Lower lobe of right lung (tissue), 2 donors: ENCODE data around the gene TNFRSF11A. TPM values are rescaled to one million over a fixed set of nuclear protein-coding genes. Genes with fewer than 3 reads are reported as not detected.

ENCODE experiments used
- ATAC-seq, 2 donors: fragments of 200-7000 bp; cut with Tn5 transposase; one replicate each; pipeline ENCODE4 v1.9.1; 2020 to 2022; ENCODE audit warnings: mild to moderate bottlenecking in 2 of 2, moderate library complexity in 2 of 2
- DNase-seq: peaks from one replicate; pipeline ENCODE4 v3.0.0-alpha.2; 2020
- H3K27ac ChIP-seq: fragments of 200-600 bp; one replicate; pipeline ENCODE4 v1.8.0; 2022
- H3K27me3 ChIP-seq: fragments of 200-600 bp; one replicate; pipeline ENCODE4 v1.8.0; 2022; ENCODE audit warnings: low read depth
- H3K36me3 ChIP-seq: fragments of 200-600 bp; one replicate; pipeline ENCODE4 v1.8.0; 2022; ENCODE audit warnings: mild to moderate bottlenecking
- H3K4me1 ChIP-seq: fragments of 200-600 bp; one replicate; pipeline ENCODE4 v1.8.0; 2022
- H3K4me3 ChIP-seq: fragments of 200-600 bp; one replicate; pipeline ENCODE4 v1.8.0; 2022; ENCODE audit warnings: mild to moderate bottlenecking
- H3K9me3 ChIP-seq: fragments of 200-600 bp; one replicate; pipeline ENCODE4 v1.8.0; 2022
- intact Hi-C: fragments of 100-400 bp; cut with DNase I; formaldehyde crosslinking; loops from one replicate; pipeline ENCODE4 v1.11.0; 2022
- total RNA-seq: library from RNA; stranded (reverse); fragmentation: NEBNext Ultra II Directional; extraction: Animal tissue kit (Norgen Biotek cat#: 25700); gene quantifications from one replicate; pipeline ENCODE4 v1.2.1, GENCODE V29; 2021
- TF ChIP-seq, protein P1 (sequence below): fragments of 200-600 bp; IDR thresholded peaks from one replicate; pipeline ENCODE4 v1.8.0; 2022; ENCODE audit warnings: antibody characterized with exemption, mild to moderate bottlenecking
- donor health status: DM: no; HTN: yes; CAD: no; lungs with severe emphysema.

Gene TNFRSF11A
- total RNA-seq, 1 donor from 2014 or later, result 3.9 TPM

DNA sequence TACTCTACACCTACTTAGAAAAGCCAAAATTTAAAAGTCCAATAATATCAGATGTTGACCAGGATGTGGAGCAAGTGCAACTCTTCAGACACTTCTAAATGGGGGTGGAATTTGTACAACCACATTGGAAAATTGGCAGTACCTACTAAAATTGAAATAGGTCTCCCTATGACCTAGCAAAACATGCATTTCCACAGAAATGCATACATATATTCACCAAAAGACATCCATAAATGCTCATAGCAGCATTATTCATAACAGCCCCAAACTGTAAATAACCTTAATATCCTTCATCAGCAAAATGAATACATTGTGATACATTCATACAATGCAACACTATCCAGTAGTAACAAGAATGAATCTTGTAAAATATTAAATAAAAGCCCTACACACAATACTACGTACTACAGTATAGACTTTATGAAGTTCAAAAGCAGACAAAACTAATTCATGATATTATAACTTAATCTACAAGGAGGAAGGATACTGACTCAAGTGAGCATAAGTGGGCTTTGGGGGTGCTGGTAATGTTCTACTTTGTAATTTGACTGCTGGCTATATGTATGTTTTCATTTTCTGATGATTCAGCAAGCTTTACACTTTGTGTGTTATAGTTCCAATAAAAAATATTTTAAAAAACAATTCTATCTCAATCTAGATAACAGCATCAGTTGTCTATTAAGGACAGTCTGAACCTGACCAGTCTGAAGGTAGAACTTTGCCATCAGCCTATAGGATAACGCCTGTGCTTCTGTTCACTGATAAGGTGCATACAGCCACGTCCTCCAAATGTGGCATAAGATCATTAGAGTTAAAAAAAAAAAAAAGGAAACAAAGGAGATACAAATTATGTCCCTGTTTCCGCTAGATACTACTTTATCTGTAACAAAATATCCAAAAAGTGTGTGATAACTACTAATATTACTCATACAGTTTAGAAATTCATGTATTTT lies 6.6 kb upstream of the TNFRSF11A start:
- H3K36me3 ChIP-seq, result no peaks in the 10 kb centered on the region
- ATAC-seq, result no peak
- TF ChIP-seq, protein P1, sequence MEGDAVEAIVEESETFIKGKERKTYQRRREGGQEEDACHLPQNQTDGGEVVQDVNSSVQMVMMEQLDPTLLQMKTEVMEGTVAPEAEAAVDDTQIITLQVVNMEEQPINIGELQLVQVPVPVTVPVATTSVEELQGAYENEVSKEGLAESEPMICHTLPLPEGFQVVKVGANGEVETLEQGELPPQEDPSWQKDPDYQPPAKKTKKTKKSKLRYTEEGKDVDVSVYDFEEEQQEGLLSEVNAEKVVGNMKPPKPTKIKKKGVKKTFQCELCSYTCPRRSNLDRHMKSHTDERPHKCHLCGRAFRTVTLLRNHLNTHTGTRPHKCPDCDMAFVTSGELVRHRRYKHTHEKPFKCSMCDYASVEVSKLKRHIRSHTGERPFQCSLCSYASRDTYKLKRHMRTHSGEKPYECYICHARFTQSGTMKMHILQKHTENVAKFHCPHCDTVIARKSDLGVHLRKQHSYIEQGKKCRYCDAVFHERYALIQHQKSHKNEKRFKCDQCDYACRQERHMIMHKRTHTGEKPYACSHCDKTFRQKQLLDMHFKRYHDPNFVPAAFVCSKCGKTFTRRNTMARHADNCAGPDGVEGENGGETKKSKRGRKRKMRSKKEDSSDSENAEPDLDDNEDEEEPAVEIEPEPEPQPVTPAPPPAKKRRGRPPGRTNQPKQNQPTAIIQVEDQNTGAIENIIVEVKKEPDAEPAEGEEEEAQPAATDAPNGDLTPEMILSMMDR, result no peak
- H3K27me3 ChIP-seq, result no peaks in the 10 kb centered on the region
- H3K4me1 ChIP-seq, result peaks cover under 1% of the 10 kb centered on the region
- no peaks in the 10 kb centered on the region for H3K9me3 ChIP-seq
- H3K27ac ChIP-seq, result no peak overlapping the region
- H3K4me3 ChIP-seq, result no peak overlapping the region
- DNase-seq, result no peak
- intact Hi-C loops, result no loop called here

DNA sequence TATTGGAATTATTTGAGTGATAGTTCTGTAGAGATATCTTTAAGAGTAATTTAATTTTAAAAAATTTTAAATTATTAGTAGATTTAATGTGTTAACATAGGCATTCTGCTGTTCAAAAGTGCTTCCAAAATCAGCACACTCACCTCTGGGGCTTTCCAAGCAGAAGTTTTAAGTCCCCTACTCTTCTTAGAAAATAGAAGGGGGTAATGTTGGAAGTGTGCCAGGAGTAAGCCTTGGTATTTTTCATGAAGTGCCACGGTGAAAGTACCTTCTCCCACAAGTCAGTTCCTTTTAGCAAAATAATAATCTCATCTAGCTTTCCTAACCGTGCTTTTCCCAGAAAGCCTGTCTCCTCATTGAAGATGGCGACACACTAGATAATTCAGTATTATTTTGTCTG lies 3.9 kb upstream of the TNFRSF11A start:
- DNase-seq (no peak), ATAC-seq (no peak)
- Histone ChIP-seq H3K4me3 (no peak overlapping the region), H3K27ac (no peak overlapping the region), H3K36me3 (no peaks in the 10 kb centered on the region), H3K4me1 (peaks cover 19% of the 10 kb centered on the region), H3K9me3 (no peaks in the 10 kb centered on the region), H3K27me3 (peaks cover 12% of the 10 kb centered on the region)
- intact Hi-C loops, result no loop called here
- TF ChIP-seq, protein P1, result no peak

DNA sequence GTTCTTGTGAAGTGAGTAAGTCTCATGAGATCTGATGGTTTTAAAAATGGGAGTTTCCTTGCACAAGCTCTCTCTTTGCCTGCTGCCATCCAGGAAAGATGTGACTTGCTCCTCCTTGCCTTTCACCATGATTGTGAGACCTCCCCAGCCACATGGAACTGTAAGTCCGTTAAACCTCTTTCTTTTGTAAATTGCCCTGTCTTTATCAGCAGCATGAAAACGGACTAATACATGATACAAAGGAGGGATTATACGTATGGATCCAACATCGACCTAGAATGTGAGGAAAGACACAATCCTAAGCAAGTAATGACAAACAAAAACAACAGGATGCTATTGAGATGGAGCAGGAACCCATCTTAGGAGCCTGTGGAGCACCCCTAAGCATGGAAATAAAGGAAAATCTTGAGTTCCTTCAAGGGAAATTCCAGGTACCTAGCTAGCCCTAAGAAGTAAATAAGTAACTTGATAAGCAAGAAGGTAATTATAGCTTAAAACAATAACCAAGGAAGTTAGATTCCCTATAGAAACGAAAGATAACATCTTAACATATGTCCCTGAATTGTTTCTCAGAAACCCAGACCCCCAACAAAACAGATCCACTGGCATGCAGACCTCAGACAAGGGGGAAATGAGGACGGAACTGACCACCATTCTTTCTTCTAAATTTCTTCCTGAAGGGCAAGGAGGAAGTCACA lies 1.5 kb upstream of the TNFRSF11A start:
- Histone ChIP-seq H3K4me1 (peaks cover 35% of the 10 kb centered on the region), H3K9me3 (no peaks in the 10 kb centered on the region), H3K4me3 (no peak overlapping the region), H3K36me3 (no peaks in the 10 kb centered on the region), H3K27me3 (peaks cover 33% of the 10 kb centered on the region), H3K27ac (no peak overlapping the region)
- DNase-seq (no peak), ATAC-seq (no peak)
- intact Hi-C loops, result no loop called here
- TF ChIP-seq, protein P1, result no peak

DNA sequence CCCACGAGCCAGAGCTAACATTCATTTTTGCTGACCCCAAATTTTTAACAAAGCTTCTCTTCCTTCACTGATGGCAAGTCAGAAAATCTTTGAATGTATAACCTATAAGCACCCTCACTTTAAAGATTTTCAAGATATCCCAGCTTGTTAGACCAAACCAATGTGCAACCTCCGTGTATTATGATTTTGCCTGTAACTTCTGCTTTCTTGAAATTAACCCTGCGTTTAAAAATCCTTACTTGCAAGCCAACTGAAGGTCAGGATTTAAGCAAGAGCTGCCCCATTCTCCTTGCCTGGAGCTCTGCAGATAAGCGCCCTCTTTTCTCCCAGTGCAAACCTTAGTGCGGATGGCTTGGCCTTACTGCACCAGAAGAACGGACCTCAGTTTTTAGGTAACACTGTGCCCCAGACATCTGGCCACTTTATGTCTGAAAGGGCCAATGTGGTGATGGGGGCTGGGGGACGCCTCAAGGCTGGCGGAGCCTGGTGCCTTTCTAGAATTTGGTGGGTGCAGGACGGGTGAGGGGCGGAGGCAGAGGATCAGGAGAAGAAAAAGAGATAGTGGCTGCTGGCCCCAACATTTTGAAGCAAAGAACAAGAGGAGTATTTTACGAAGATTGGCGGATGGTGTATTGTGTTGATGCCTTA lies 805 bp upstream of the TNFRSF11A start:
- H3K9me3 ChIP-seq, result no peaks in the 10 kb centered on the region
- no peaks in the 10 kb centered on the region for H3K36me3 ChIP-seq
- H3K27me3 ChIP-seq, result peaks cover 34% of the 10 kb centered on the region
- peak in 1 of 2 donors; percentile 3 for ATAC-seq
- intact Hi-C loops, result no loop called here
- no peak overlapping the region for H3K27ac ChIP-seq
- TF ChIP-seq, protein P1, result no peak
- peak overlapping the region; percentile 41 for H3K4me3 ChIP-seq
- no peak for DNase-seq
- peaks cover 38% of the 10 kb centered on the region for H3K4me1 ChIP-seq

DNA sequence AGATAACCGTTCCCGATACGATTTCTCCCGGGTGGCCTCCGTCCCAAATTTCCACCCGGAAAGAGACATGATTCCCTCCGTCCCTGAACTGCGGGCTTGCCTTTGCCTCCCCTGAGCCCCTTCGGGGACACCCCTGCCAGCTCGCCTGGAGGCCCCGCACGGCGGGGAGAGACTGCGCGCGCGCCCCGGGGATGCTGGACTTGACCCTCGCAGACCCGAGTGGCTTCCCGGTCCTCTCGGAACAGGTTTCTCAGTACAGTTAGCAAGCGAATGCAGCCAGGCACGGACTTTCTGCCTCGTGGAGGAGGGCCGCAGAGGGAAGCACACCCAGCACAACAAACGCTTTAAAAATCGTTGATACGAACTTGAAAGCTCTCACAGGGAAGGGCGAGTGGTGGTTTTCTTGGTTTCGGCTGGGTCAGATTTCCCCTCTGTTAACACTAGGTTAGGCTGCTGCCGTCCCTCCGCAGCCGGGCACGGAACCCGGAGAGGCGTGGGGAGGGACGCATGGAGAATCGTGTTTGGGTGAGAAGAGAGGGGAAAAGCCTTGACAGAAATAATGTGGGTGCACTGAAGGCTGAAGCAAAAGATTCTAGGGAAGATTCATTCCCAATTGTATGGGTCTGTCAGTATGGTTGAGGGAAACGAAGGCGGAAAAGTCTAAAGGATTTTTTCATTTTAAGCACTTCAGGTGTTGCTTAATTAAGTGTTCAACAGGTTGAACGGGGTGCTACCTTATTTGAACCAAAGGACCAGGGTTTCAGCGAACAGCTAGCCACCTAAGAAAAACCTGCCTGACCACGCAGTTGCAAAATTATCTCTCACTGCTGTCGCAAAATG lies 916 bp downstream of the TNFRSF11A start:
- peak; percentile 29 to 51 for ATAC-seq

More for the DNA sequence above, 916 bp downstream of the TNFRSF11A start:
- no peak for DNase-seq
- Histone ChIP-seq H3K4me3 (peak overlapping the region; percentile 58), H3K9me3 (no peaks in the 10 kb centered on the region), H3K4me1 (peaks cover 55% of the 10 kb centered on the region), H3K36me3 (no peaks in the 10 kb centered on the region), H3K27me3 (peaks cover 42% of the 10 kb centered on the region), H3K27ac (no peak overlapping the region)
- TF ChIP-seq, protein P1, result no peak
- intact Hi-C loops, result no loop called here
